HG03175 (cell line): Measurements from ENCODE around the gene WSCD2.
"Not testable (repeated sequence)": the region's sequence is repeated elsewhere in the genome, so short reads cannot be mapped to it uniquely, and the experiment has no call there.

Source experiments
- ATAC-seq: cut with Tn5 transposase; IDR thresholded peaks from one replicate; pipeline ENCODE4 v1.9.1; 2021; ENCODE audit warnings: mild to moderate bottlenecking, moderate library complexity; ENCODE audit not compliant: unreplicated experiment

The WSCD2 gene

GRCh38 chr12:108193493-108193892, 64.4 kb downstream of the WSCD2 start:
- no peak for ATAC-seq

DNA sequence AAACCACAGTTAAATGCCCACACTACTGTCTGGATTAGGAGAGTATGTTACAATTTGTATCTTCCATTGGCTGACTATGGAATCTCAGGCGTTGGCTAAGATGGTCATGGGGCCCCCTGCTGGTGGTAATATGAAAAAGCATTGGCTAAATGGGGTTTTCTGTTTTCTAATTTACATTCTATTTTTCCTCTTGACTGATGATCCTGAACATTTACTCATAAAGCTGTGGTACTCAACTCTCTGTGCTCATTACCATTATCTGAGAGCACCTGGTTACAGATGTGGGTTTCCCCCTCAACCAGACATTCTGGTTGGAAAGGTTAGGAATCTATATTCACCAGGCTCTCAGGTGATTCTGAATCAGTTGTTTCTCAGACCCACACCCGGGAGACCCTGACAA, 64.8 kb downstream of the WSCD2 start:
- ATAC-seq: no peak

DNA sequence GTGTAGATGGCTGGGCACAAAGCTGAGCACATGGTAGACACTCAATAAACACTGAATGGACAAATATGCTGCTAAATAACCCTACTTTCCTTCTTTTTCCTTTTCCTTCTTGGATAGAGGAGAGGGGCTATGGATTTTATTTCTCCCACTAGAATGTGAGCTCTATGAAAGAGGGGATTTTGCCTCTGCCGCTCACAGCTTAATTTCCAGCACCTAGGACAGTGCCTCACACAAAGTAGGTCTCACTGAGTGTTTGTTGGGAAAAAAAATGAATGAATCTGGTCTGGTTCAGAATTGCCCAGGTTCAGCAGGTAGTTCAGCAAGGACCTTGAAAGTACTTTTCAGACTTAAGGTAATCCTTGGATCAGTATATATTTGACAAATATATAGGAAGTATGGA, 65.5 kb downstream of the WSCD2 start:
- ATAC-seq: no peak

- ATAC-seq: no peak
These were observed 67.2 kb downstream of the WSCD2 start for GRCh38 chr12:108196319-108196718.

GRCh38 chr12:108196921-108197320, 67.8 kb downstream of the WSCD2 start:
- no peak for ATAC-seq

DNA sequence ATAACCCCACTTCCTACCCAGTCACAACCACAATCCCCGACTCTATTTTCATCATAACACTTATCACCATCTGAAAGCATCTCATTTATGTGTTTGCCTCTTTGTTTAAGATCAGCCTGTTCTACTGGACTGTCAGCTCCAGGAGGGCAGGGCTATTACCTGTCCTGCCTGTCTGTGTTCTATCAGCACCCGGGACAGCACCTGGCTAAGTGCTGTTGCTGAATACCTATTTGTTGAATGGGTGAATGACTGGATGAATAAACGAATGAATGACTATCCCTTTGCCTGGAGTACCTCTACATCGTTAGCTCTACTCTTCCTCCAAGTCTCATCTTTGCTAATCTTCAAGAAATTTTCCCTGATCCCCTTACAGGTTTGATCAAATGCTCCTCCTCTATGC, 69.0 kb downstream of the WSCD2 start:
- ATAC-seq: no peak

GRCh38 chr12:108199106-108199505, 70.0 kb downstream of the WSCD2 start:
- ATAC-seq: no peak

DNA sequence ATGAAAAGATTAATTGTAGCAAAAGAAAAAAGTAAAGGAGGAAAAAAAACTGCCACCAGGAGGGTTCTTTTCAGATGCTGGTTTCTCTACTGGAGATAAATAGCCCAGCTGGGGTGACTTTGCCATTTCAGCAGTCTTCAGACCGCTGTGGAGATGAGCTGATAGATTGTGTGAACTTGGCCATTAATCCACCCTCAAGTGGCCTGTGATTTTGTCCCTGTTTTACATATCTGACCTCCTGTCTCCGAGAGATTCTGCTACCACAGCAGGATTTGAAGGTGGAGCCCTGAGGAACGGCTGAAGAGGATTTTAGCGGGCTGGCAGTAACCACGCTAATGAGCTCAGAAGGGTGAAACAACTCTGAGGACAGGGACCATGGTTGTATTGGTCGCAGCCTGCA, 72.7 kb downstream of the WSCD2 start:
- ATAC-seq: no peak

DNA sequence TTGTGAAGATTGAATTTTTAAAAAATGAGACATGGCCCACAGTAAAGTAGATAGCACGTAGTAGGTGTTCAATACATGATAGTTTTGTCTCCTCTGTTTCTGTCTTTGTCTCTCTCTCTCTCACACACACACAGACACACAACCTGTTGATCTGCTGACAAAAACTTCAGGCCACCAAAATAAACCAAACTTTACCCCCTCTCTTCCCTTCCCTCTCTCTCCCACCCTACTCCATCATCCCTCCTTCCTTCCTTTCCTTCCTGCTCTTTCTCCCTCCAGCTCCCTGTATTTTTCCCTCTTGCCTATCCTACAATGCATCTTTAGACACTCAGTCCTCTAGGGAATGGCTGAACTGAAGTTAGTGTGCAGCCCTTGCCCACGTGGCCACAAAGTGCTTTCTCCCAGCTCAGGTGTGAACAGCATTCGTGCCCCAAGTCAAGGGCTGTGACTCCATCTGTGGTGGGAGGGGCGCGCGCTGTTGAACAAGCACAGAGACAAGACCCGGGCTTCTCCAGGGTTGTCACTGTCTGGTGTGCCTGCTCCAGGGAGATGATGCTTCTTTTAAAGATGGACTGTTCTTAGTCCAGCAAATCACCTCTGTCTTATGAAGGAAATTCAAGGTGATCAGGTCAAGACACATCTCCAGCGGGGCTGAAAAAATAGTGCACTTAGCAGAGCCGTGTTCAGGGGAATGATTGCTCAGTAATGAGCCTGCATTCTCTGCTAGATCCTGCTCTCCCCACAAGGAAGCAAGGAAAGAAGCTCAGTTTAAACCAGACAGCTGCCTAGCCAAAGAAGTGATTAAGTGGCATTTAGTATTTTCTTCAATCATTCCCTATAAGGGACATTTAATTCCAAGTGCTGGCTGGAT, 75.3 kb downstream of the WSCD2 start:
- no peak for ATAC-seq

GRCh38 chr12:108205864-108206263, 76.8 kb downstream of the WSCD2 start:
- no peak for ATAC-seq

- ATAC-seq: no peak
These were observed 79.0 kb downstream of the WSCD2 start for GRCh38 chr12:108207791-108208730.

DNA sequence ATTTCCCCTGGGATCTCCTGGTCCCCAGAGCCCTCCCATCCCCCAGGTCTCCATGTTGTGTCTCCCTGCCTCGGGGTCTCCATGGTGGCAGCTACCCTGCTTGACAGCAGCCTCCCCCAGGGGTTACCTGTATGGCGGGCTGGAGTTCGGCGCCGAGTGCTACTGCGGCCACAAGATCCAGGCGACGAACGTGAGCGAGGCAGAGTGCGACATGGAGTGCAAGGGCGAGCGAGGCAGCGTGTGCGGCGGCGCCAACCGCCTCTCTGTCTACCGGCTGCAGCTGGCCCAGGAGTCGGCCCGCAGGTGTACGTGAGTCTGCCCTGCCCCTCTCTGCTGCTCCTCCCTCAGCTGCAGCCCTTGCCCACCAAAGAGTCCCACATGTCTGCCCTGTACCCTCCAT, 80.9 kb downstream of the WSCD2 start:
- no peak for ATAC-seq

- ATAC-seq: no peak
These were observed 82.1 kb downstream of the WSCD2 start for GRCh38 chr12:108211157-108211556.

DNA sequence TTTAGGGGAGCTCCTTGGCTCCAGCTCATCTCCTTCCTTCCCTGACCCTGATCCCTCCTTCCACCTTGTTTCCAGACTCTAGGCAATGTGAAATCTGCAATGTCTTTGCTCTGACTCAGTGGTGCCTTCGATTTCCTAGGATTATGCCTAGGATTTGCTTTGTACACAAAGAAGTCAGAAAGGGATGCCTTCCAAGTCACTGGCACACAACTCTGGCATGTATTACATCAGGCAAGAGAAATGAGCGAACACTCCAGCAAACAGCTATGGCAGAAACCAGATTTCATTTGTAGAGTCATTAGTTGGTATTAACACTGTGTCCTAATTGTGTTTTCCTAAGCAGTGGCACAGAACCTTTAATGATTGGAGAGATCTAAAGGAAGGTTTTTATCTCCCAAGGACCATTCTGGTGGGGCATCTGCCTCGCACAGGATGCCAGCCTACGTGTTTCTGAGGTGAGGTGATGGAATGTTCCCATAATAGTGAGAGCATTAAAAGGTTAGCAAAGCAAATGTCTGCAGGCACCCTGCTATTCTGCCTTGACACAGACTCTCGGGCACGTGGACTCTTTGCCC, 84.9 kb downstream of the WSCD2 start:
- no peak for ATAC-seq

GRCh38 chr12:108214486-108214885, 85.4 kb downstream of the WSCD2 start:
- no peak for ATAC-seq

- ATAC-seq: no peak
These were observed 86.4 kb downstream of the WSCD2 start for GRCh38 chr12:108215458-108215857.

DNA sequence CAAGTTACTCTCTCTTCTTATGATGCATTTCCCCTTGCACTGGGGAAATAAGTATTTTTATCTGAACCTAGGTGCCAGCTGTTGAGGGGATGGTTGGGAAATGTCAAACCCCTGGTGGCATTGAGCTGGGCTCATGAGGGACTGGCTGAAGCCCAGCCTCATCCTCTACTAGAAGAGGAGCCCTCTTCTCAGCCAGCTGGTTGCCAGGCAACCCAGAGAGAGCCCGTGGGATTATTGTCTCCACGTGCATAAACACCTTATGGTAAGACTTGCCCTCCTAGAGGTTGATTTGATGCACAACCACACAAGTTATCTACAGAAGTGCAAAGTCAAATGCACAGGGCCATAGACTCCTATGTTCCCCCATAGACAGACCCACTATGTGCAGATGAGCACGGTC, 89.8 kb downstream of the WSCD2 start:
- no peak for ATAC-seq

DNA sequence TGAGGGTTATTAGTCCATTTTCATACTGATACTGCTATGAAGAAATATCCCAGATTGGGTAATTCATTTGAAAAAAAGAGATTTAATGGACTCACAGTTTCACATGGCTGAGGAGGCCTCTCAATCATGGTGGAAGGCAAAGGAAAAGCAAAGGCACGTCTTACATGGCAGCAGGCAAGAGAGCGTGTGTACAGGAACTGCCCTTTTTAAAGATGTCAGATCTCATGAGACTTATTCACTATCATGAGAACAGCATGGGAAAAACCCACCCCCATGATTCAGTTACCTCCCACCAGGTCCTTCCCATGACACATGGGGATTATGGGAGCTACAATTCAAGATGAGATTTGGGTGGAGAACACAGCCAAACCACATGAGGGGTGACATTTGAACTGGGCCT, 96.0 kb downstream of the WSCD2 start:
- ATAC-seq: not testable (repeated sequence)

- no peak for ATAC-seq
These were observed 97.8 kb downstream of the WSCD2 start for GRCh38 chr12:108226866-108227265.

GRCh38 chr12:108228746-108229145, 99.7 kb downstream of the WSCD2 start:
- ATAC-seq: no peak

DNA sequence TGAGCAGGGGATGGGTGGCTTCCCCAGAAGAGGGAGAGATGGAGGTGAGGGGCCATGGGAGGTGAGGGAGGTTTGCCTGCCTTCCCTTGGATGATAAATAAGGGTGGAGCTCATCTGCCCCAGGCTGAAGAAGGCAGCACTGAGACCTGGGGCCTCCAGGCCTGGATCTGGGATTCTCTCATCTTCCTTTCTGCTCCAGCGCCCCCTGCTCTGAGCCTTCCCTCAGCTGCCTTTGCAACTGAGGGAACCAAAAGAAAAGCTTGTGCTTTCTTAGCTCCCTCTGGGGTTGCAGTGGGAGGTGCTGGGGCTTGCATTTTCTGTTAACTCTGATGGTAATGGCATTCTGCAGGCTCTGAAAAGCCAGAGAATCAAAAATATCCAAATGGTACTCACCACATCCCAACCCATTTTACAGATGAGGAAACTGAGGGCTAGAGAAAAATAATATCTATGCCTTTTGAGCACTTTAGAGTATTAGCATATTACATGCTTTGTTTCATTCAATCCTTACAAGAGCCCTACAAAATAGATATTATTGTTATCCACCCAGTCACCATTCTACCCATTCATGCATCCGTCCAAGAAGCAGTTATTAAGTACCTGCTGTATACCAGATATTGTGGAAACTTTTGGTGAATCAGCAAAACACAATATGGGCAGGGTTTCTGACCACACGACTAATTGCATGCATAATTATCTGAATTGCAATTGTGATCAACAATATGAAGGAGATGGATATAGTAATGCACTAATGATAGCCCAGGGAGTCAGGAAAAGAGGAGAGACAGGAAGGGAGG, 102.2 kb downstream of the WSCD2 start:
- no peak for ATAC-seq
